Activated CD4-positive, alpha-beta T cell treated with anti-CD3 and anti-CD28 coated beads, Interleukin-2, amount 10 ng/mL, durations not matched to agents 7 days and 5 days (primary cell): ENCODE measurements around the gene MTHFR. TPM values are rescaled to one million over a fixed set of nuclear protein-coding genes. Genes with fewer than 3 reads are reported as not detected.

ENCODE experiments used
- CTCF ChIA-PET: fragments of 350-600 bp; sonication (Branson Sonifier 250); formaldehyde crosslinking; loops from one replicate; lab custom pipeline; 2021; ENCODE audit warnings: antibody characterized with exemption; lab: Charles Lee
- POLR2A ChIA-PET: fragments of 350-600 bp; sonication (Branson Sonifier 250); formaldehyde crosslinking; loops from one replicate; lab custom pipeline; 2021; ENCODE audit warnings: antibody characterized with exemption; lab: Charles Lee
- DNase-seq: peaks from one replicate; pipeline ENCODE4 v3.0.0-alpha.2; 2020
- H3K27ac Mint-ChIP-seq: one replicate; pipeline ENCODE4 v1.8.0; 2021; ENCODE audit warnings: mild to moderate bottlenecking, moderate library complexity, mixed read lengths
- H3K27me3 Mint-ChIP-seq: one replicate; pipeline ENCODE4 v1.8.0; 2021; ENCODE audit warnings: mixed read lengths
- H3K36me3 Mint-ChIP-seq: one replicate; pipeline ENCODE4 v1.8.0; 2021; ENCODE audit warnings: low read depth, mixed read lengths
- H3K4me1 Mint-ChIP-seq: one replicate; pipeline ENCODE4 v1.8.0; 2021; ENCODE audit warnings: mixed read lengths
- H3K4me3 Mint-ChIP-seq: one replicate; pipeline ENCODE4 v1.8.0; 2021; ENCODE audit warnings: mild to moderate bottlenecking, moderate library complexity, mixed read lengths
- H3K9me3 Mint-ChIP-seq: one replicate; pipeline ENCODE4 v1.8.0; 2021; ENCODE audit warnings: mixed read lengths
- total RNA-seq, 2 experiments: library from RNA; stranded (reverse); gene quantifications; one replicate each; pipeline ENCODE4 v1.2.3, GENCODE V29; 2021

The MTHFR gene
- total RNA-seq, 2 experiments from 2014 or later, result 23.8 to 29.0 TPM

DNA sequence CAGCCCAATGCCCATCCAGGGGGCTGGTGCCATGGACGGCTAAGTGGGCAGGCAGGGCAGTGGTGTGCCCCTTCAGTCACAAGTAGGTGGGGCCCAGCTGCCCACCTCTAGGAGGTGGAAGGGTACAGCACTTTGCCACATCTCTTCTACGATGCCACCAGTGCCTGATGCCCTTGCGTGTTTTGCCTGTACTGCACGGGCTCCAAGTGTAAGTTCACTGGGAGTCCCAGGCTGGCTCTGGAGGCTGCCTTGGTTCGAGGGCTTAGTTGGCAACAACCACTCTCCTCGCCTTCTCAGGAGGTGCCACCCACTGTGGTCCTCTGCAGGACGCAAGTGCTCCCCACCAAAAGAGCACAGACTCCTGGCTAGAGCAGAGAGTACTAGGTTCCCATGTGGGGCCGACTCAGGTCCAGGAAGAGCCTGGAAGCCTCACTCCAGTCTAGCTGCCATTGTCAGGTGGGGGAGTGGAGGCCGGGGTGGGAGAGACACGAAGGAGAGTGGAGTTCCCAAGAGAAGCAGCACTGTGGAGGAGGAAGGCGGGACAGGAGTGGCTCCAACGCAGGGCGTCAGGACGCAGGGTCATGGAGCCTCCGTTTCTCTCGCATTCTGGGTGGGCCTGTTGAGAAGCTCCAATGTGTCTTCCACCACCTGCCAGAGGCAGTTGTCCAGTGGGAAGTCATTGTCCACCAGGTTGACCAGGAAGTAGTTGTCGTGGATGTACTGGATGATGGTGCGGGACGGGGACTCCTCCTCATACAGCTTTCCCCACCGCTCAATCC is 15.5 kb downstream of the MTHFR start:
- Mint-ChIP-seq H3K9me3 (no peaks in the 10 kb centered on the region), H3K27me3 (no peaks in the 10 kb centered on the region), H3K4me1 (peaks cover 2% of the 10 kb centered on the region), H3K4me3 (no peak overlapping the region), H3K27ac (no peak overlapping the region), H3K36me3 (peaks cover 11% of the 10 kb centered on the region)
- ChIA-PET POLR2A (no interaction called here), CTCF (no interaction called here)
- no peak for DNase-seq

DNA sequence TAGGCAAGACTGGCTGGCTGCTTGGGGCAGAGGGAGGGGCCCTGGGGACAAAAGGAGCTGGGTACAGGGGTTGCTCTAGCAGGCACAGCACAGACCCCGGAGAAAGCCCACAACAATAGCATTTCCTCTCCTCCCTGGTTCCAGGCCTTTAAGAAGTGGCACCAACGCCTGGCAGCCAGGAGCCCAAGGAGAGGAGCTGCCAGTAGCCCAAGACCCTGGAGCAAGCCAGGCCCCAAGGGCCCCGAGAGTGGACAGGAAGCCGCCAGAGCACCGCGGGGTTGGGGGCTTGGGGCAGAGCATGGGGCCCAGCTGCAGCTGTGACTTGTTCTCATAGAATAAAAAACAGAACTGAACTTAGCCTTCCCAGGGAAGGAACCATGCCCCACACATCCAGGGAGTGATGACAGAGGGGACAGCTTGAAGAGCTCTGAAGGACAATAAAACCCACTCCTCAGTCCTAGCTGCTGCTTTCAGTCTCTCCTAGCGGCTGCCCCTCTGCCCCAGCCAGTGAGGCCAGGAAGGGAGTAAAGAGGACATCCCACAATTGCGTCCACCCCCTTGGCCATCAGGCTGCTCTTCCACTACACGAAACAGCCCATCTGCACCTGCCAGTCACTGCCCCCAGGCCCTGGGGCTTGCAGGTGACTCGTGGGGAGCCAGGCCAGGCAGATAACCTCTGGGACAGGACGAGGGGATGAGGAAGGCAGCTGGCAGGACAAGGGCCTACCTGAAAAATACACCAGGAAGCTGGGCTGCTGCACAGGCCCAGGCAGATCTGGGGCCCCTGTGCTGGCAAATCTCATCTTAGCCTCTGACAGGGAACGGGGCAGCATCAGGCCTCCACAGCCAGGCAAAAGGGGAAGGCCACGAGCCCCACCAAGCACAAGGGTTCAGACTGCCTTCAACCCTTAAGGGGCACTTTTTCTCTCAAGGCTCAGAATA is 16.4 kb downstream of the MTHFR start:
- Mint-ChIP-seq H3K4me3 (no peak overlapping the region), H3K4me1 (peaks cover 2% of the 10 kb centered on the region), H3K9me3 (no peaks in the 10 kb centered on the region), H3K27me3 (no peaks in the 10 kb centered on the region), H3K36me3 (peaks cover 8% of the 10 kb centered on the region), H3K27ac (no peak overlapping the region)
- no peak for DNase-seq
- ChIA-PET CTCF (interaction anchor here (0.7 kb wide), 1 partner anchor 69 kb away, joined by 3 read pairs; no protein-coding TSS in a partner anchor), POLR2A (no interaction called here)

DNA sequence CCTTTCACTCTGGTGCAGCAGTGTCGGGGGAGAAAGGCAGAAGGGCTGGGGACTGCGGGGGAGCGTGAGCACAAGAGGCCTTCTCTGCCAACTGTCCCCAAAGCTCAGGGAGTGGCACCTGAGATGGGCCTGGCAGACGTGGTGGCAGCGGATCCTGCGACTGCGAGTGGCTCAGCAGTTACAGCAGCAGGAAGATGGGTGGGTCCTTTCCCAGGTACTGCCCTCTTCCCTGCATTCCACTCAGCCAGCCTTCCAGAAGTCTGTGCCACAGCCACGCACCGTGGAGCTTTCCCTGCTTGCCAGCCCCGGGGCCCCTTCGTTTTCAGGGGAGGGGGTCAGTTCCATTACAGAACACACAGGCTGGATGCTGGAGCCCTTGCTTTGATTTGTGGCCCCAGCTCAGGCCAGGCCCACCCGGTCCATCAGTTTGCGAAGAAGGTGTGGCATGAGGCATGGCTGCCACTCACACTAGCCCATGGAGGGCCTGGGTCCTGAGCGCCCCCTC is 17.2 kb downstream of the MTHFR start:
- ChIA-PET POLR2A (no interaction called here), CTCF (interaction anchor here (0.6 kb wide), 1 partner anchor 666 kb away, joined by 3 read pairs; no protein-coding TSS in a partner anchor)
- Mint-ChIP-seq H3K4me1 (peaks cover 2% of the 10 kb centered on the region), H3K9me3 (no peaks in the 10 kb centered on the region), H3K36me3 (peaks cover 5% of the 10 kb centered on the region), H3K27ac (no peak overlapping the region), H3K27me3 (no peaks in the 10 kb centered on the region), H3K4me3 (no peak overlapping the region)
- DNase-seq, result no peak

DNA sequence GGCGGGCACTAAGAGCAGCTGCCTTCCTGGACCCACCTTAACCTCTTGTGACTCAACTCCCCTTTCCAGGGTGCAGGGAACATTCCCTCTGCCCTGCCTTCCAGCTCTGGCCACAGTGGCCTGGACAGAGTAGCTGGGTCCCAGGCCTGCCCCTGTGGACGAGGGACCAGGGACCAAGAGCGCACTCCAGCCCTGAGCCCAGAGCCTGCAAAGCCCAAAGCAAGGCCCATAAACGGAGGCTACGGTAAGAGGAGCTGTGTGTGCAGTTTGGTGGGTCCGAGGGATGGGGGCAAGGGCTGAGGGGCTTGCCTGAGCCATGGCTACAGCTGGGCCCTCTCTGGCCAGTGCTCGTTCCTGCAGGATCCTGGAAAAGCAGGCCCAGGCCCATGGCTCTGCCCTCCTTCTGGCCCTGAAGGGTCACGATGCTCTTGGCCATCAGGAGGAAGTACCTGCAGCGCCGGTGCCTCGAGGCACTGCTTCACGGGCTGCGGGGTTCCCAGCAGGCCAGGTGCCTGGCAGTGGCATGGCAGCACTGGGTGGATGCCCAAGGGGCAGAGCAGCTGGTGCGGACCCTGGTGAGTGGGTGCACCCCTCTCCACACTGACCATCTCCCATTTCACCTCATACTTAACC is 17.8 kb downstream of the MTHFR start:
- ChIA-PET CTCF (interaction anchor here (0.6 to 4.3 kb wide), 2 partner anchors 7 to 665 kb away, joined by 3 to 13 read pairs; no protein-coding TSS in a partner anchor), POLR2A (interaction anchor here (0.6 kb wide), 1 partner anchor 71 kb away, joined by 4 read pairs; no protein-coding TSS in a partner anchor)
- H3K4me3 Mint-ChIP-seq, result no peak overlapping the region
- DNase-seq, result no peak
- peaks cover 5% of the 10 kb centered on the region for H3K36me3 Mint-ChIP-seq
- peaks cover 2% of the 10 kb centered on the region for H3K4me1 Mint-ChIP-seq
- H3K27me3 Mint-ChIP-seq, result no peaks in the 10 kb centered on the region
- no peaks in the 10 kb centered on the region for H3K9me3 Mint-ChIP-seq
- no peak overlapping the region for H3K27ac Mint-ChIP-seq

- Mint-ChIP-seq H3K4me3 (no peak overlapping the region), H3K4me1 (peaks cover 2% of the 10 kb centered on the region), H3K27ac (no peak overlapping the region), H3K27me3 (no peaks in the 10 kb centered on the region), H3K36me3 (peaks cover 3% of the 10 kb centered on the region), H3K9me3 (no peaks in the 10 kb centered on the region)
- ChIA-PET CTCF (interaction anchor here (4.3 kb wide), 1 partner anchor 8 kb away, joined by 13 read pairs; no protein-coding TSS in a partner anchor), POLR2A (interaction anchor here (0.6 kb wide), 1 partner anchor 70 kb away, joined by 4 read pairs; no protein-coding TSS in a partner anchor)
- no peak for DNase-seq
Measured at GRCh38 chr1:11787251-11787803, 18.4 kb downstream of the MTHFR start.

- H3K27me3 Mint-ChIP-seq, result no peaks in the 10 kb centered on the region
- CTCF ChIA-PET, result interaction anchor here (0.6 to 4.3 kb wide), 3 partner anchors 9 to 838 kb away, joined by 3 to 13 read pairs (median 6); no protein-coding TSS in a partner anchor
- H3K36me3 Mint-ChIP-seq, result no peaks in the 10 kb centered on the region
- peaks cover 2% of the 10 kb centered on the region for H3K4me1 Mint-ChIP-seq
- no peak overlapping the region for H3K4me3 Mint-ChIP-seq
- POLR2A ChIA-PET, result no interaction called here
- DNase-seq, result no peak
- H3K9me3 Mint-ChIP-seq, result no peaks in the 10 kb centered on the region
- no peak overlapping the region for H3K27ac Mint-ChIP-seq
Measured at GRCh38 chr1:11786168-11786567, 19.6 kb downstream of the MTHFR start.

DNA sequence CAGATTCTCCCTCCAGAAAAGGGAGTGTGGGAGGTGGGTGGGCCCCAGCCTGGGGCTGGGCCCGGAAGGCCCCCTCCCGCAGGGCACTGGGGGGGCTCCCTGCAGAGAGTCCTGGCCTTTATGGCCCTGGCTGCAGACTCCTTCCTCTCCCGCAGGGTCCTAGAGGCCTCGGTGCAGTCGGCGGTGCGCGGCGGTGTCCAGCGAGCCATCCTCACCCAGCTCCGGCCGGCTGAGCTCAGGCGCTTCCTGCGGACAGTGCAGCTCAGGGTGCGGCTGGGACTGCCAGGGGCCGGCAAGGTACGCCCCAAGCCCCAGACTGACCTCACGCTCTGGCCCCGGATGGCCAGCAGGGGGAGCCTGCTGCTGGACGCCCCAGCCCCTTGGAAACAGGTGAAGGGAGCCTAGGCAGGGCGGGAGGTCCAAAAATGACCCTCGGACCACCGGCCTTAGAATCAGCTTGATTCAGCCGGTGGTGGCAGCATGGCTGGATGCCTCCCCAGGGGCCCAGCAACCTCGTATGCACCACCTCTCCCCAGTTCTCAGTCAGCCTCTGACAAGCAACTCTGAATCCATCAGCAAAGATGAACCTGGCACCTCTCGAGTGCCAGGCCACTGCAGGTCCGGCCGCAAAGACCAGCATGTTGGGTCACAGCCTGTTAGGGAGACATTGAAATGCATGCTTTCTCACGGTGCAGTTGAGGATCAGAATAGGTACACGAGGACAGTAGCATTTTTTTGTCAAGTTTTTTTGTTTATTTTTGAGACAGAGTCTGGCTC is 20.6 kb downstream of the MTHFR start:
- Mint-ChIP-seq H3K9me3 (no peaks in the 10 kb centered on the region), H3K4me3 (no peak overlapping the region), H3K27me3 (no peaks in the 10 kb centered on the region), H3K36me3 (no peaks in the 10 kb centered on the region), H3K27ac (no peak overlapping the region), H3K4me1 (peaks cover 2% of the 10 kb centered on the region)
- ChIA-PET POLR2A (no interaction called here), CTCF (interaction anchor here (0.6 to 4.3 kb wide), 5 partner anchors 8 to 317 kb away, joined by 3 to 13 read pairs (median 3); no protein-coding TSS in a partner anchor)
- peak; percentile 33 for DNase-seq

- H3K4me3 Mint-ChIP-seq, result no peak overlapping the region
- H3K36me3 Mint-ChIP-seq, result no peaks in the 10 kb centered on the region
- no peaks in the 10 kb centered on the region for H3K27me3 Mint-ChIP-seq
- CTCF ChIA-PET, result interaction anchor here (0.5 to 4.3 kb wide), 4 partner anchors 11 to 640 kb away, joined by 3 to 13 read pairs (median 4); no protein-coding TSS in a partner anchor
- no peak for DNase-seq
- H3K27ac Mint-ChIP-seq, result no peak overlapping the region
- POLR2A ChIA-PET, result no interaction called here
- no peaks in the 10 kb centered on the region for H3K9me3 Mint-ChIP-seq
- peaks cover 2% of the 10 kb centered on the region for H3K4me1 Mint-ChIP-seq
Measured at GRCh38 chr1:11784256-11784992, 21.3 kb downstream of the MTHFR start.

- DNase-seq, result no peak
- ChIA-PET CTCF (interaction anchor here (4.3 kb wide), 1 partner anchor 12 kb away, joined by 13 read pairs; no protein-coding TSS in a partner anchor), POLR2A (no interaction called here)
- no peaks in the 10 kb centered on the region for H3K9me3 Mint-ChIP-seq
- H3K4me3 Mint-ChIP-seq, result no peak overlapping the region
- peaks cover 2% of the 10 kb centered on the region for H3K4me1 Mint-ChIP-seq
- H3K27me3 Mint-ChIP-seq, result no peaks in the 10 kb centered on the region
- no peak overlapping the region for H3K27ac Mint-ChIP-seq
- H3K36me3 Mint-ChIP-seq, result no peaks in the 10 kb centered on the region
Measured at GRCh38 chr1:11783556-11783955, 22.2 kb downstream of the MTHFR start.

DNA sequence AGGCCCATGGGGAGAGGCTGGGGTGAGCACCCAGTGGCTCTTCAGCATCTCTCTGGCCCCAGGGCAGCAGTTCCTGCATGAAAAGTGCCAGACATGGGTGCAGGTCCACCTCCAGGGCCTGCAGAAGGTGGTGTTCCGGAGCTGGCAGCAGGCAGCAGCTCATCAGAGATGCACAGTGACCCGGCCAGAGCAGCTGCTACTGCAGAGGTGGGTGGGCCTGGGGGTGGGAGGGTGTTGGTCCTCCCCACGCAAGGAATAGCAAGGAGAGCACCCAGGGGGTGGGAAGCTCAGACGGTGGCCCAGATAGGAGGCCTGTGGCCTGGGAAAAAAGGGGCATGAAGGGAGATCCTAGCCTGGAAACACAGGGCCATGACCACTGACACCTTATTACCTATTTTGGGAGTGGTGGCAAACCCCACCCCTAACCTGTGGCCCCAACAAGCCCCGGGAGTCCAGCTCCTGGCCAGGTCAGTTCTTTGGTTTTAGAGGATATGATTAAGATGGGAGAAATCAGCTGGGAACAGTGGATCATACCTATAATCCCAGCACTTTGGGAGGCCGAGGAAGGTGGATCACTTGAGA is 23.5 kb downstream of the MTHFR start:
- Mint-ChIP-seq H3K4me3 (no peak overlapping the region), H3K27ac (no peak overlapping the region), H3K9me3 (no peaks in the 10 kb centered on the region), H3K4me1 (peaks cover 2% of the 10 kb centered on the region), H3K27me3 (no peaks in the 10 kb centered on the region), H3K36me3 (no peaks in the 10 kb centered on the region)
- ChIA-PET POLR2A (interaction anchor here (0.7 kb wide), 1 partner anchor 8 kb away, joined by 3 read pairs; no protein-coding TSS in a partner anchor), CTCF (interaction anchor here (1.1 to 1.2 kb wide), 2 partner anchors 15 to 25 kb away, joined by 3 to 4 read pairs; no protein-coding TSS in a partner anchor)
- no peak for DNase-seq
